GM19372 (cell line): Measurements from ENCODE around the gene PNMA6E.
"Not testable (repeated sequence)": the region's sequence is repeated elsewhere in the genome, so short reads cannot be mapped to it uniquely, and the experiment has no call there.

Source experiments
- ATAC-seq: cut with Tn5 transposase; IDR thresholded peaks from one replicate; pipeline ENCODE4 v1.9.1; 2021; ENCODE audit warnings: mild to moderate bottlenecking, low read depth, moderate library complexity; ENCODE audit not compliant: unreplicated experiment

The PNMA6E gene

DNA sequence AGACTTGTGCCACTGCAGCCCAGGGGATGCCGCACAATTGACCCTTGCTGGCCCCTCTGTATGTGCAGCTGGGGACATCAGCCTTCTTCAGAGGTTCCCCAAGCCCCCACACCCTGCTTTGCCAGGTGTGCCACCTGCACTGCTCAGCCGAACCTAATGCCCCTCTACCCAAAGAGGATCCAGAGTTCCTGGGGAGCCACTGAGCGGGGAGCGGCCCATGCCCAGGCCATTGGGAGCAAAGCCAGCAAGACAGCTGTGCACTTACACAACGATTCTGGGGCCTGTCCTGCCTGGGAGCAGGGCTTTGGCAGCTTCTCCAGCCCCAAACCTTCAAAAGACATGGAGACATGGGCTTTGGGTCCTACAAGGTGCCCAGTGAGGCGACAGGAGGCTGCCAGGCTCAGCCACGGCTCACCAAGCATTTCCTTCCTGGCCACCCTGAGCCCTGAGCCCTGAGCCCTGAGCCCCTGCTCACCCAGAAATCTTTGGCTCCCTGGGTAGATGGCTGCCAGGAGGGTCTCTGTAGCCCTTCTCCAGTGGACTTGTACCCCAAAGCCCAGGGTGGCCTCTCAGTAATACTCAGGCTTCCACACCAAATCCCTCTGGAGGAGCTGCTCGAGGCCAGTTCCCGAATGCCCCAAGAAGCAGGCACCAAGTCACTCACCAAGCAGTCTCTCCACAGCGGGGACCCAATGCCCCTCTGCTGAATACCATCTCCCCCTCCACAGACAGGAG, 13.0 kb downstream of the PNMA6E start:
- no peak for ATAC-seq

- no peak for ATAC-seq
Measured at GRCh38 chrX:153387345-153387744, 13.8 kb downstream of the PNMA6E start.

- ATAC-seq, result no peak
Measured at GRCh38 chrX:153386097-153386496, 15.1 kb downstream of the PNMA6E start.

GRCh38 chrX:153384973-153385372, 16.2 kb downstream of the PNMA6E start:
- not testable (repeated sequence) for ATAC-seq

DNA sequence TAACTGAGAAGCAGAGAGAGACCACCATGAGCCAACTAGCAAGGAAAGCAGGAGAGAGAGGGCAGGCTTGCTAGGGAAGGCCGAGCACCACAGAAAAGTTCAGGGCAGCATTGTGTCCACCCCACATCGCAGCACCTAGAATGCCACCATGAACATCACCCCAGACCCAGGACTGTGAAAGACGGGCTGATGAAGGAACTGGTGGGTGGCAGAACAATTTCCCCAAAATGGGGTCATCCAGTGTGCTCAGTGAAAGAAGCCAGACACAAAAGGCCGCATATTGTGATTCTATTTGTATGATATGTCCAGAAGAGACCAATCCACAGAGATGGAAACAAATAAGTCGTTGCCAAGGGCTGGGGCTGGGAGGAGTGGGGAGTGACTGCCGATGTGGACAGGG, 16.8 kb downstream of the PNMA6E start:
- ATAC-seq, result no peak

- no peak for ATAC-seq
Measured at GRCh38 chrX:153382563-153383482, 18.3 kb downstream of the PNMA6E start.

GRCh38 chrX:153381684-153382532, 19.2 kb downstream of the PNMA6E start:
- ATAC-seq, result no peak

GRCh38 chrX:153380691-153381090, 20.5 kb downstream of the PNMA6E start:
- no peak for ATAC-seq

GRCh38 chrX:153379971-153380581, 21.1 kb downstream of the PNMA6E start:
- no peak for ATAC-seq

GRCh38 chrX:153379508-153379907, 21.6 kb downstream of the PNMA6E start:
- ATAC-seq, result no peak

DNA sequence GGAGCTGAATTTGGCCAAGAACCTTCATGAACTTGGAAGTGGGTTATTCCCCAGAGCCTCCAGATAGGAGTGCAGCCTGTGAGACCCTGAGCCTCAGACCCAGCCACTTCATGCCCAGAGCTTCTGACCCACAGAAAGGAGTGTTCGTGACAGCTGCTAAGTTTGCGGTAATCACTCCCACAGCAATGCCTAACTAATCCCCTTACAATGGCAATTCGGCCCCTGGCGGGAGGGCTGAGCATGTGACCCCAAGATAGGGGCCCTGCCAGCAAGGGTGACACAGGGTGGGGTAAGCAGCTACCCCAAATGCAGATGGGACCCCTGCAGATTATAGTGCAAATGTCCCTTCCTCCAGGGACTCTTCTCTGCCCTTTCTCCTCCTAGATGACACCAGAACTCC, 22.5 kb downstream of the PNMA6E start:
- ATAC-seq, result no peak

- no peak for ATAC-seq
Measured at GRCh38 chrX:153377727-153378126, 23.4 kb downstream of the PNMA6E start.

DNA sequence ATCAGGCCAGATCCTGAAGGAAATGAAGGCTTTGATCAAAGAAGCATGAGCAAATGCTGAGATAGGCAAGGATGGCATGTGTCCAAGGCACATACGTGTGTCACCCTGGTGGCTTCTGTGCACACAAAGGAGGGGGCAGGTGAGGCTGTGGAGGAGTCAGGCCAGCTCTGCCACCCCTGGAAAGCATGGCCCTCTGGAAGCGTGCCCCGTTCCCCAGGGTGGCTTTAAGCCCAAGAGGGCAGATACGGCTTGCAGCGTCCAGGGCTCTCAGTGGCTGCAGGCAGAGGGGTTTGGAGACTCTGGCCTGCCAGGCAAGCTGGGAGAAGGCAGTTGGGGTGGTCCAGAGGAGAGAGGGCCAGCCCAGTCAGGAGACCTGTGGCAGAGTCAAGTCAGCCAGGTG, 25.6 kb downstream of the PNMA6E start:
- no peak for ATAC-seq

DNA sequence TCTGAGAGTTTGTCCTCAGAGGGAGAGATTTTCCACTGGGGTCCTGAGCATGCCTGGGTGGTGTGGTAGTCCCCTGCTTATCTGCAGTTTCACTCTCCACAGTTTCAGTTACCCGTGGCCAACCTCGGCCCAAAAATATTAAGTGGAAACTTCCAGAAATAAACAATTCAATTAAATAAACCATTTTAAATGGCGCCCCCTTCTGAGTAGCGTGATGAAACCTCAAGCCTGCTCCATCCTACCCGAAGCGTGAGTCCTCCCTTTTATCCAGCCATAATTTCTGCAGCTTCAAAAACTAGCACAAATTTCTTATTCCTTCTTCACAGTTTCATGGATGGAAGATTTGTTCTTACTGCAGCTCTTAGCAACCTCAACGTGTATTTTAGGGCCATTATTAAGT, 26.7 kb downstream of the PNMA6E start:
- no peak for ATAC-seq

GRCh38 chrX:153372949-153373348, 28.2 kb downstream of the PNMA6E start:
- no peak for ATAC-seq

DNA sequence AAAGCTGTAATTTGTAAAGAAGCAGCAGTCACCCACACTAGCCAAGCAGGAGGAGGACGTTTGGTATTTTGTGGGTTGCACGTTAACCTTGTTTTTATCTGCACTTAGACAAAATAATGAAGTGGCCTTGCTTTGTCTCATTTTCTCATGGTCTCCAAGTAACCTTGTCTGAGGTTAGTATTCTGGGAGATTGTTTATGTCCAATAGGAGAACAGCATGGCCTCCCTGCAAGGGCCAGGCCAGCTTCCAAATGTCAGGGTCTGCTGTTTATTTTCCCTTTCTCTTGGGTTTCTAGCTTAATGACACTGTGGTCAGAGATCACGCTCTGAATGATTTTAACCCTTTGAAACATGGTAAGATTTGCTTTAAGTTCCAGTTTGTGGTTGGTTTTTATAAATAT, 29.9 kb downstream of the PNMA6E start:
- ATAC-seq, result no peak

DNA sequence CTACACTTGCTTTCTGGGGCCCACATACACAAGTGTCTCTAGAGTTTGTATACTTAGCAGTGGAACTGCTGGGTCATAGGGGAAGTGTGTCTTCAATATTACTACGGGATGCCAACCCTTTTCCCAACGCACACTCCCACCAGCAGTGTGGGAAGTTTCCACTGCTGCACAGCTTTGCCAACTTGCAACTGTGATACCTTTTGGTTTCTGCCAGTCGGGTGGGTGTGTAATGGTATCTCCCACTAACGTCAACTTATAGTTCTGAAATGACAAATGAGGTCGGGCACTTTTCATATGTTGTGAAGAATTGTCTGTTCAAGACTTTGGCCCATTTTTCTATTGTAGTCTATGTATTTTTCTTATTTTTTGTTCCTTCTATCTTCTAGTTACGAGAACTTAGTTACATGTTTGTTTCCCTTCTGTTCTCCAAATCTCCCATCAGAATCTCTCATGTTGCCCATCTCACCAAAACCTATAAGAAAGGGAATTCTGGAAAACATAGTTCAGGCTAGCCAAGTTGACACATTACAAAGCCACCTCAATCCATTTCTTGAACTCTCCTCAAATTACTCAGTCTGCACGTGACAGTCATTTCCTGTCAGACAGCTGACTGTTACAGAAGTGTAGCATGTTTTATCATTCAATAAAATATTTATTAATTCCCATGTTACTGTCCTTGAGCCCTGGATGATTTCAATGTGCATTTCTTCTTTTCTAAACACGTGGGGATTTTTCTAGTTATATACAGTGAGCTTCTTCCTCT, 30.7 kb downstream of the PNMA6E start:
- no peak for ATAC-seq

DNA sequence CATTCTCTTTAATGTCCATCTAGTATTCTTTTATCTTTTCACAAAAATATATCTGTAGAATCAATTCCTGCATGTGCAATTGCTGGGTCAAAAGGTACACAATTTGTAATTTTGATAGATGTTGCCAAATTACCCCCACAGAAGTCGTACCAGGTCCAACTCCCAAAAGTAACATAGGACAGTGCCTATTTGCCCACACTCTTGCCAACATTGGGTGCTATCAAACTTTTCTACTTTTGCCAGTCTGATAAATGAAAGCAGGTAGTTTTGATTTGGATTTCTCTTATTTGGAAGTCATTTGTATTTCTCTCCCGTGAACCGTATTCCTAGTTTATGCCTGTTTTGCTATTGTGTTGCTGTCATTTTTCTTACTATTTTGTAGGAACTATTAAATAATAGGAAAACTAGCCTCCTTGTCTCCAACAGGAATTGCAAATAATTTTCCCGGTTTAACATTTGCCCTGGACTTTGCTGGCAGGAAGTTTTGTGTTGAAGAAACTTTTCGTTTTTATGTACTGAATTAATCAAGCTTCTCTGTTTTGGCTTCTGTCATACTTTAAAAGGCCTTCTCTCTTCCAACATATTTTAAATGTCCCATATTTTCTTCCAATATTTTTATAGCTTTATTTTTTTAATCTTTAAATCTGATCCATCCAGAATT, 34.1 kb downstream of the PNMA6E start:
- no peak for ATAC-seq

GRCh38 chrX:153366119-153366518, 35.0 kb downstream of the PNMA6E start:
- no peak for ATAC-seq
